H54 (cell line): ENCODE measurements around the gene PIAS4.

ENCODE experiments used
- DNase-seq: peaks from one replicate; pipeline ENCODE4 v3.0.0; 2011; ENCODE audit warnings: low spot score, mixed read lengths; ENCODE audit not compliant: insufficient read length
- FAIRE-seq: peaks from 3 replicates; lab custom pipeline; 2011; peaks lifted over from hg19 to GRCh38; lab: Jason Lieb, UNC
- POLR2A ChIP-seq: IDR thresholded peaks from 2 replicates; pipeline ENCODE4 v1.6.1; 2011; ENCODE audit warnings: low read depth, mild to moderate bottlenecking, low read length

PIAS4 gene

GRCh38 chr19:4045597-4046361, 38.2 kb downstream of the PIAS4 start:
- DNase-seq (no peak), FAIRE-seq (no peak)
- no peak for TF ChIP-seq POLR2A

DNA sequence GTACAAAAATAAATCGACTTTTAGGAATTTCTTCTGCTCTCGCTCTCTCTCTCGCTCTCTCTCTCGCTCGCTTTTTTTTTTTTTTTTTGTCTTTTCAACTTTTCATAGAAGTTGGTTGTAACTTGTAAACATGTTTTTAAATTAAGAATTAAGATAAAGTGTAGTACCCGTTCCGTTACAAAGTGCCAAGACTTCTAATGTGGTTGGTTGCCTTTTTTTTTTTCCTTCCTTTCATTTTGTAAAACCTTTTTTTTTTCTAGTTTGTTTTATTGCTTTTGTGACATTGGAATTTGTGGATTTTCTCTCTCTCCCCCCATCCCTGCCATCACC, 38.8 kb downstream of the PIAS4 start:
- FAIRE-seq = no peak
- TF ChIP-seq POLR2A = no peak

GRCh38 chr19:4046946-4047683, 39.6 kb downstream of the PIAS4 start:
- no peak for TF ChIP-seq POLR2A
- DNase-seq (no peak), FAIRE-seq (no peak)

More for the DNA sequence above, 38.8 kb downstream of the PIAS4 start:
- no peak for DNase-seq

DNA sequence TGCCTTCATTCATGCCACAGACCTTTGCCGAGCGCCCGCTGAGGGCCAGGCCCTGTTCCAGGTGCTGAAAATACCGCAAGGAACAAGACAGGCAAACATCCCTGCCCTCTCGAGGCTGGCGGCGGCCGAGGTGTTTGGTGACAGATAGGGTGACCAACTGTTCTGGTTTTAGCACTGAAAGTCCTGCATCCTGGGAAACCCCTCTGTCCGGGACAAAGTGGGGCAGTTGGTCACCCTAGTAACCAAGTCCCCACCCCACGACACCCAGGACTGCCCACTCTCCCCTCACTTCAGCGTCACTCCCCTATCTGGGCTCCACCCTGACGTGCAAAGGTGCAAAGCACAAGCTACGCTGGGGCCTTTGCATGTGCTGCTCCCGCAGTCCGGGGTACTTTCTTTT, 41.9 kb downstream of the PIAS4 start:
- FAIRE-seq (no peak), DNase-seq (no peak)
- no peak for TF ChIP-seq POLR2A

DNA sequence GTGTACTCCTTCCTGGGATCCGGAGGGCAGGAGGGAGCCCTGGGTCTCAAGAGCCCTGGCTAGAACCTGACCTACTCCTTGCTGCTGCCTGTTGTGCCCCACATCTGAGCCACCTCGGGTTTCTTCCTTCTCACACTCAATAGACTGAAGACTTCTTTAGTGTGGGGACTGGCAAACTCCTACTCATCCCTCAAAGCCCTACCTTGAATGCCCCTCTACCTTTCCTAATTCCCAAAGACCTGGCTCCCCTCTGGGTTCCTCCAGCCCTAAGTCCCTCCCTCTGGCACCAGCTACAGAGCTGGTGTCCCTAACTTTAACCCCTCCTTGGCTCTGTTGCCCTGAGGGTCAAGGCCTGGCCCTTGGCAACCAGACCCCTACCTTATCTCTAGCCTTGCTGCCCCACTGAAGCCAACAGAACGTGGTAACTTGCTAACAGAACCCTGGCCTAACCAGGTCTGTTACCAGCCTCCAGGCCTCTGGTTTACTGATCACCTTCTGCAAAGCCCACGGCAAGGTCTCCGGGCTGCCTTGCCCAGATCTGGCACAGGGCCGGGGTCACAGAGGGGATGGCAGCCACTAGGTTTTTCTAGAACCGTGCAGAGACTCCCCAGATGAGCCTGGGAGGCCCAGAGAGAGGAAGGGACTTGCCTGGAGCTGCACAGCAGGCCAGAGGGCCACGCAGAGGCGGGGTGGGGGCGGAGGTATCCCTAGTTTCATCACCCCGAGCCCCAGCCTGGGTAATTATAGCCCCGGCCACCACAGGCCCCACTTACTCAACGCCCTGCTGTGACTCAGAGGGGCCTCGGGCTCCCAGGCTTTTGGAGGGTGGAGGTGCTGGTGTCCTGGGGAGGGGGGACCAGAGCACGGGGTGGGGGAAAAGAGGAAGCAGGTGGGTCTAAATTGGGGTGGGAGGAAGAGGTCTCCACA, 43.9 kb downstream of the PIAS4 start:
- DNase-seq = peak; percentile 97
- no peak for FAIRE-seq
- no peak for TF ChIP-seq POLR2A

GRCh38 chr19:4052114-4052992, 44.8 kb downstream of the PIAS4 start:
- DNase-seq (peak; percentile 97), FAIRE-seq (no peak)
- no peak for TF ChIP-seq POLR2A

DNA sequence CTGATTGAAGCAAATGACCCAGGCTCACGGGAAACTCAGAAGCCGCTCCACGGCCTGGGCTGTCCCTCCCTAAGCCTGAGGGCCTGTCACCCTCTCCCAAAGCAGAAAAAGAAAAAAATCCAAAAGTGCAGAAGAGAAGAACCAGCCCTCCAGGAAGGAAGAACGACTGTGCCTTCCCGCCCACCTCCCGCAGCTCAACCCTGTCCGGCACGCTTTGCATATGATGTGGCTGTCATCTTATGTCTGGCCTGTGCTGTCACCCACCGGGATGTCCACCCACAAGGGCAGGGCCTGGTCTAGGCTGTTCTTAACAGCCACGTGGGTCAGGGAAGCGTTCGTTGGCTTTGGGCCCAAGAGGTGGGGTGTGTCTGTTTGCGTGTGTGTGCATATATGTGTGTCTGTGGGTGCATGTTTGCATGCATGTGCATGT, 45.5 kb downstream of the PIAS4 start:
- no peak for FAIRE-seq
- TF ChIP-seq POLR2A = no peak
- peak; percentile 77 for DNase-seq

DNA sequence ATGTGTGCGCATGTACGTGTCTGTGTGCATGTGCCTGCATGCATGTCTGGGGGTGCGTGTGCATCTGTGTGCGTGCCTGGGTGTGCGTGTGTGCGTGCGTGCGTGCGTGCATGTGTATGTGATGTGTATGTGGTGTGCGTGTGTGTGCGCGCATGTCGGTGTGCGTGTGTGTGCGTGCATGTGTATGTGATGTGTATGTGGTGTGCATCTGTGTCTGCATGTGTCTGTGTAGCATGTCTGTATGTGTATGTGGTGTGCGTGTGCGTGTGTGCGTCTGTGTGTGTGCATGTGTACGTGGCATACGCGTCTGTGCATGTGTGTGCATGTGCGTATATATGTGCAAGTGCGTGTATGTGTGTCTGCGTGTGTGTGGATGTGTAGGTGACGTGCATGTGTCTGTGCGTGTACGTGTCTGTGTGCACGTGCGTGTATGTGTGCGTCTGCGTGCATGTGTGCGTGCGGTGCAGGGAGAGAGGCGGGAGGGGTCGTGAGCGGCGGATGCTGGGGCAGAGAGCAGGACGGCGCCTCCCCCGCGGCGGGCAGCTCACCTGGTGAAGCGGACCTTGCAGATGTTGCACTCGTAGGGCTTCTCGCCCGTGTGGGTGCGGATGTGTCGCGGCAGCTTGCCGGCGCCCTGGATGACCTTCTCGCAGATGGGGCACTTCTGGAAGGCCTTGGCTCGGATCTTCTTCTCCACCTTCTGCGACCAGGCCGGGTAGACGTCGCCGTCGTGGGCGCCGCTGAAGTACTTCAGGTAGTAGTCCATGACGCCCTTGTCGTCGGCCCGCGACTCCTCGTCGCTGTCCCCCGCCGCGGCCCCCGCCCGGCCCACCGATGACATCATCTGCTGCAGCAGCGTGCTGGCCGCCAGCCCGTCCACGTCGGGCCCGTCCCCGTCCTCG, 46.1 kb downstream of the PIAS4 start:
- no peak for FAIRE-seq
- TF ChIP-seq POLR2A = no peak; the same call in 1 of the 2 replicates
- no peak for DNase-seq

- FAIRE-seq = no peak
Observed at GRCh38 chr19:4054441-4055208, 47.1 kb downstream of the PIAS4 start.

DNA sequence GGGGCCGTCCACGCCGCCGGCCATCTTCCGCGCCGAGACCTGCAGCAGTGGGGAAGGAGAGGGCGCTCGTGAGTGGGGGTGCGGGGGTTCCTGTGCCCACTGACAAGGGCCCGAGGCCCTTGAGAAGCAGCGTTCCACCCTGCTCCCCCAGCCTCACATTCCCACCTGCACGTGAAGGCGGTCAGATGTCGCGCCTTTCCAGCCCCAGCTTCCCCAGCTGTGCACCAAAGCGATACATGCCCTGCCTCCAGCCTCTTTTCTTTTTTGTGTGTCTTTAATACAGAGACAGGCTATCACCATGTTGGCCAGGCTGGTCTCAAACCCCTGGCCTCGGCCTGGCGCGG, 47.6 kb downstream of the PIAS4 start:
- no peak for TF ChIP-seq POLR2A
- no peak for FAIRE-seq
- no peak for DNase-seq

More at GRCh38 chr19:4054441-4055208, 47.1 kb downstream of the PIAS4 start:
- TF ChIP-seq POLR2A = no peak
- no peak for DNase-seq

- no peak for TF ChIP-seq POLR2A
- no peak for FAIRE-seq
- peak; percentile 94 for DNase-seq
Observed at GRCh38 chr19:4057931-4058692, 50.6 kb downstream of the PIAS4 start.
